Transverse colon (tissue), 4 donors: ENCODE measurements around the gene GOLGA6L9. TPM values are rescaled to one million over a fixed set of nuclear protein-coding genes. Genes with fewer than 3 reads are reported as not detected.
"Not testable (repeated sequence)": the region's sequence is repeated elsewhere in the genome, so short reads cannot be mapped to it uniquely, and the experiment has no call there.

Experiments
- DNase-seq: peaks from one replicate; pipeline ENCODE4 v3.0.0-alpha.2; 2019
- H3K27ac ChIP-seq, 4 donors: fragments of 200-600 bp; sonication (generic); 2 replicates each; pipeline ENCODE4 v1.5.1; 2016 to 2018; ENCODE audit warnings: inconsistent platforms in 4 of 4
- H3K27me3 ChIP-seq: fragments of 200-600 bp; sonication (generic); 2 replicates; pipeline ENCODE4 v1.5.1; 2017; ENCODE audit warnings: inconsistent platforms
- H3K36me3 ChIP-seq, 4 donors: fragments of 200-600 bp; sonication (generic); 2 replicates each; pipeline ENCODE4 v1.5.1; 2017 to 2019; ENCODE audit warnings: inconsistent platforms in 4 of 4
- H3K4me1 ChIP-seq, 4 donors: fragments of 200-600 bp; sonication (generic); 2 replicates each; pipeline ENCODE4 v1.5.1; 2017 to 2020; ENCODE audit warnings: inconsistent platforms in 4 of 4
- H3K4me3 ChIP-seq, 4 donors: fragments of 200-600 bp; sonication (generic); 1 replicate in 1 of 4; 2 replicates in 3 of 4; pipeline versions ENCODE4 v1.5.1 to v1.6.1; 2017 to 2019; ENCODE audit warnings: inconsistent platforms in 4 of 4
- H3K9me3 ChIP-seq, 2 donors: fragments of 200-600 bp; sonication (generic); 2 replicates each; pipeline ENCODE4 v1.5.1; 2017 to 2019; ENCODE audit warnings: inconsistent platforms in 2 of 2
- EP300 ChIP-seq: sonication (generic); formaldehyde crosslinking; IDR thresholded peaks from one replicate; pipeline ENCODE4 v1.6.1; 2017; ENCODE audit warnings: antibody characterized with exemption, low read depth
- POLR2A ChIP-seq: fragments of 450-650 bp; IDR thresholded peaks from one replicate; pipeline ENCODE4 v1.6.1; 2016; ENCODE audit warnings: antibody characterized with exemption, mild to moderate bottlenecking, moderate library complexity
- POLR2AphosphoS5 ChIP-seq, 3 donors: sonication (generic); formaldehyde crosslinking; IDR thresholded peaks; one replicate each; pipeline ENCODE4 v1.6.1; 2016; ENCODE audit warnings: antibody characterized with exemption in 3 of 3
- WGBS, 2 donors: methylation state at CpG; one replicate each; pipeline ENCODE4 v1.1.5; 2018; ENCODE audit warnings: low coverage in 1 of 2; 5-methylcytosine and 5-hydroxymethylcytosine counted together
- in situ Hi-C, 4 donors: fragments of 200-750 bp; cut with MboI; loops; one replicate each; pipeline versions ENCODE4 v1.15.0 to v1.15.1; 2017; ENCODE audit warnings: low sequenced_read_pairs in 3 of 4, low pct_ligation_motif_present in 1 of 4, low pct_unique_long_range_greater_than_20kb in 1 of 4
- intact Hi-C: fragments of 100-400 bp; cut with DNase I; formaldehyde crosslinking; loops from one replicate; pipeline ENCODE4 v1.15.1; 2023; ENCODE audit warnings: low total_unique reads
- total RNA-seq, 4 donors: library from RNA; depleted of rRNA; stranded (reverse); fragments of >200 nt; gene quantifications; one replicate each; pipeline ENCODE4 v1.1.0, GENCODE V29; 2016
- TF ChIP-seq, protein P1 (sequence below), 5 experiments: fragments of 200-600 bp in 3 of 5; fragments of 450-650 bp in 2 of 5; sonication (generic) in 3 of 5; IDR thresholded peaks; 1 replicate in 2 of 5; 2 replicates in 3 of 5; pipeline ENCODE4 v1.5.1; 2016 to 2017; ENCODE audit warnings: antibody characterized with exemption in 5 of 5, inconsistent platforms in 3 of 5, mild to moderate bottlenecking in 2 of 5, moderate library complexity in 1 of 5

Gene GOLGA6L9, protein sequence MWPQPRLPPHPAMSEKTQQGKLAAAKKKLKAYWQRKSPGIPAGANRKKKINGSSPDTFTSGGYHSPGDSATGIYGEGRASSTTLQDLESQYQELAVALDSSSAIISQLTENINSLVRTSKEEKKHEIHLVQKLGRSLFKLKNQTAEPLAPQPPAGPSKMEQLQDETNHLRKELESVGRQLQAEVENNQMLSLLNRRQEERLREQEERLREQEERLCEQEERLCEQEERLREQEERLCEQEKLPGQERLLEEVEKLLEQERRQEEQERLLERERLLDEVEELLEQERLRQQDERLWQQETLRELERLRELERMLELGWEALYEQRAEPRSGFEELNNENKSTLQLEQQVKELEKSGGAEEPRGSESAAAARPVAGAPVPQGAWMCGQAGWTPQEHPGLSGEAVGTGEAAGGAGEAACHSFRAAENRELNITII
- 10 to 100 TPM in 1 of 4 donors, 1 to 10 TPM in 3; 2.6 to 13.1 (median 6.6) TPM for total RNA-seq

DNA sequence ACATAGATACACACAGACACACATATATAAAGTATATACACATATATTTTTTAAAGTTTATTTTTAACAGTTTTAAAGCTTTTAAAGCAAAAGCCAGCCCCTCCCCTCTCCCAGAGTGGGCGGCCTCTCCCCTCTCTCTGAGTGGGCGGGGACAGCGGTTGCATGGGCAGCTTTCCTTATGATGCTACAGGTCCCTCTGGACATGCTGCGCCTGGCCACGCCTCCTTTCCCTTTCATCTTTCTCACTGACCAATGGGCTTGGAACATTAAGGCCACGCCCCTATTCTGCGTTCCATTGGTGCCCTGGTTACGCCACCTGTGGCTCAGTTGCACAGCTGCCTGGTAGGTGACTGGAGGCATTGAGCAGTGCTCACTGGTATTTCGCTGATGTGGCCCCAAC, at the start of gene GOLGA6L9:
GOLGA6L9 (plus strand) TSS at position 124 of the 400 bp plus-strand sequence; CDS start at position 388, 264 bp downstream.
- H3K4me3 ChIP-seq, H3K36me3 ChIP-seq, DNase-seq, H3K4me1 ChIP-seq, in situ Hi-C loops, H3K9me3 ChIP-seq, intact Hi-C loops, H3K27me3 ChIP-seq, H3K27ac ChIP-seq: not testable (repeated sequence)
- WGBS, 2 donors: 92 to 100% methylated on average over 3 to 6 of the region's 9 CpGs

GRCh38 chr15:82381330-82381955, 48.2 kb upstream of the GOLGA6L9 start:
- H3K27ac ChIP-seq, intact Hi-C loops, H3K9me3 ChIP-seq, DNase-seq, H3K4me3 ChIP-seq, H3K27me3 ChIP-seq, H3K4me1 ChIP-seq, H3K36me3 ChIP-seq: not testable (repeated sequence)
- 69% methylated on average over 11 of the region's 11 CpGs; no CpG with 5 or more reads in 1 of the 2 donors for WGBS, 2 donors
- in situ Hi-C loops: loop anchor here in 2 of 4 donors (25.0 kb wide), 2 partner anchors 156 to 206 kb away; partner anchors contain the start of gene RPS17 (in 1 of the 2)

- in situ Hi-C loops: loop anchor here in 2 of 4 donors (25.0 kb wide), 2 partner anchors 150 to 200 kb away; partner anchors contain the start of gene RPS17 (in 1 of the 2)
- H3K36me3 ChIP-seq, intact Hi-C loops, H3K27ac ChIP-seq, H3K4me1 ChIP-seq, H3K9me3 ChIP-seq, H3K4me3 ChIP-seq, DNase-seq, H3K27me3 ChIP-seq: not testable (repeated sequence)
Measured at GRCh38 chr15:82387209-82387608, 42.4 kb upstream of the GOLGA6L9 start.

DNA sequence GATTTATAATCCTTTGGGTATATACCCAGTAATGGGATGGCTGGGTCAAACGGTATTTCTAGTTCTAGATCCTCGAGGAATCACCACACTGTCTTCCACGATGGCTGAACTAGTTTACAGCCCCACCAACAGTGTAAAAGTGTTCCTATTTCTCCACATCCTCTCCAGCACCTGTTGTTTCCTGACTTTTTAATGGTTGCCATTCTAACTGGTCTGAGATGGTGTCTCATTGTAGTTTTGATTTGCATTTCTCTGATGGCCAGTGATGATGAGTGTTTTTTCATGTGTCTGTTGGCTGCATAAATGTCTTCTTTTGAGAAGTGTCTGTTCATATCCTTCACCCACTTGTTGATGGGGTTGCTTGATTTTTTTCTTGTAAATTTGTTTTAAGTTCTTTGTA, 39.5 kb upstream of the GOLGA6L9 start:
- H3K9me3 ChIP-seq, H3K4me1 ChIP-seq, H3K27me3 ChIP-seq, H3K36me3 ChIP-seq, H3K4me3 ChIP-seq, DNase-seq, intact Hi-C loops, H3K27ac ChIP-seq: not testable (repeated sequence)
- in situ Hi-C loops: loop anchor here in 2 of 4 donors (25.0 kb wide), 2 partner anchors 147 to 197 kb away; partner anchors contain the start of gene RPS17 (in 1 of the 2)
- WGBS, 2 donors: 90 to 93% methylated on average over 3 of the region's 3 CpGs

DNA sequence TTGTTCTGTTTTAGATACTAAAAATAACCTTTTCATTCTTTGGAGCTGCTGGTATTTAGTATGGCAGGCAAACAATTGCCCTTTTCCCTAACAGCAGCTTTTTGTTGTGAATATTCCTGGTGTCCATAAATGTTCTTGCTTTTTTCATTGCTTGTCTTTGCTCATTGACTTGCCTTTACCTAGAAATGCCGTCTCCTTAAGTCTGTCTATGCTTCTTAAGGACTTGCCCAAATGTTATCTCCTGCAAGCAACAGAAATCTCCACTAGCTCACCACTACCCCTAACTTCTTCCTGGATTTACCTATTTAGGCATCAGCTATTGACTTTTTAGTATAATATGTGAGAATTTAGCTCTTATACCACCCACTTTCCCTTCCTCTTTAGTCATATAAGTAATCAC, 37.5 kb upstream of the GOLGA6L9 start:
- H3K4me3 ChIP-seq, H3K27ac ChIP-seq, H3K4me1 ChIP-seq, H3K9me3 ChIP-seq, H3K36me3 ChIP-seq, DNase-seq, H3K27me3 ChIP-seq, intact Hi-C loops: not testable (repeated sequence)
- 87 to 100% methylated on average over 1 of the region's 1 CpG for WGBS, 2 donors
- in situ Hi-C loops: loop anchor here in 2 of 4 donors (25.0 kb wide), 2 partner anchors 145 to 195 kb away; partner anchors contain the start of gene RPS17 (in 1 of the 2)

- TF ChIP-seq, protein P1, sequence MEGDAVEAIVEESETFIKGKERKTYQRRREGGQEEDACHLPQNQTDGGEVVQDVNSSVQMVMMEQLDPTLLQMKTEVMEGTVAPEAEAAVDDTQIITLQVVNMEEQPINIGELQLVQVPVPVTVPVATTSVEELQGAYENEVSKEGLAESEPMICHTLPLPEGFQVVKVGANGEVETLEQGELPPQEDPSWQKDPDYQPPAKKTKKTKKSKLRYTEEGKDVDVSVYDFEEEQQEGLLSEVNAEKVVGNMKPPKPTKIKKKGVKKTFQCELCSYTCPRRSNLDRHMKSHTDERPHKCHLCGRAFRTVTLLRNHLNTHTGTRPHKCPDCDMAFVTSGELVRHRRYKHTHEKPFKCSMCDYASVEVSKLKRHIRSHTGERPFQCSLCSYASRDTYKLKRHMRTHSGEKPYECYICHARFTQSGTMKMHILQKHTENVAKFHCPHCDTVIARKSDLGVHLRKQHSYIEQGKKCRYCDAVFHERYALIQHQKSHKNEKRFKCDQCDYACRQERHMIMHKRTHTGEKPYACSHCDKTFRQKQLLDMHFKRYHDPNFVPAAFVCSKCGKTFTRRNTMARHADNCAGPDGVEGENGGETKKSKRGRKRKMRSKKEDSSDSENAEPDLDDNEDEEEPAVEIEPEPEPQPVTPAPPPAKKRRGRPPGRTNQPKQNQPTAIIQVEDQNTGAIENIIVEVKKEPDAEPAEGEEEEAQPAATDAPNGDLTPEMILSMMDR (IDR thresholded peaks at IDR 0.05): no peak
- TF ChIP-seq EP300 (no peak), POLR2A (no peak), POLR2AphosphoS5 (IDR thresholded peaks at IDR 0.05) (no peak)
- Histone ChIP-seq H3K4me3 (no peak overlapping the region), H3K27me3 (no peaks in the 10 kb centered on the region), H3K9me3 (no peaks in the 10 kb centered on the region), H3K36me3 (no peaks in the 10 kb centered on the region), H3K27ac (no peak overlapping the region), H3K4me1 (no peaks in the 10 kb centered on the region)
- in situ Hi-C loops: loop anchor here in 2 of 4 donors (25.0 kb wide), 2 partner anchors 144 to 194 kb away; partner anchors contain the start of gene RPS17 (in 1 of the 2)
- DNase-seq: no peak
- WGBS, 2 donors: 100% methylated on average over 4 of the region's 4 CpGs; no CpG with 5 or more reads in 1 of the 2 donors
- intact Hi-C loops: no loop called here
Measured at GRCh38 chr15:82393671-82394070, 35.9 kb upstream of the GOLGA6L9 start.

- H3K4me1 ChIP-seq, H3K4me3 ChIP-seq, DNase-seq, H3K36me3 ChIP-seq, intact Hi-C loops, H3K27ac ChIP-seq, H3K9me3 ChIP-seq, H3K27me3 ChIP-seq: not testable (repeated sequence)
- in situ Hi-C loops: loop anchor here in 2 of 4 donors (25.0 kb wide), 2 partner anchors 142 to 192 kb away; partner anchors contain the start of gene RPS17 (in 1 of the 2)
- WGBS, 2 donors: 93% methylated on average over 1 of the region's 4 CpGs; no CpG with 5 or more reads in 1 of the 2 donors
Measured at GRCh38 chr15:82395788-82396187, 33.8 kb upstream of the GOLGA6L9 start.
